SH-SY5Y (cell line): ENCODE results near the gene RBM42.

ENCODE experiments used
- GATA2 ChIP-seq: IDR thresholded peaks from 2 replicates; pipeline ENCODE4 v1.6.1; 2011; ENCODE audit warnings: mild to moderate bottlenecking, low read depth, low read length
- GATA3 ChIP-seq: IDR thresholded peaks from 2 replicates; pipeline ENCODE4 v1.6.1; 2011; ENCODE audit warnings: low read depth, mild to moderate bottlenecking, low read length, moderate library complexity

RBM42 gene

GRCh38 chr19:35663981-35664380 lies 35.1 kb downstream of the RBM42 start:
- TF ChIP-seq GATA2 (no peak), GATA3 (no peak)

- no peak for TF ChIP-seq GATA2
- no peak for TF ChIP-seq GATA3
These were observed 36.3 kb downstream of the RBM42 start for GRCh38 chr19:35665157-35665556.

DNA sequence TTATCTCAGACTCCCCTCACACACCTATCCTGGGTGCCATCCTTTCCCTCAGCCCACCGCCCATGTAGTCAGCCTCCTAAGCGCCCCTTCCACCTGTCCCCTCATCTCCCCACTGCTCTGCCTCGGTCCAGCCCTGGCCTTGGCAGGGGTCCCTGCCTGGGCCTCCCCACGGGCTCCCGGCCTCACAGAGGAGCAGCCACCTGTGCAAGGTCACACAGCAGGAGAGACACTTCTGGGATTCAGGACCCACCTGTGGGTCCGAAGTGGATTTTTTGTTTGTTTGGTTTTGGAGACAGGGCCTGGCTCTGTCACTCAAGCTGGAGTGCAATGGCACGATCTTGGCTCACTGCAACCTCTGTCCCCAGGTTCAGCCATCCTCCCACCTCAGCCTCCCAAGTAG lies 36.8 kb downstream of the RBM42 start:
- TF ChIP-seq GATA2 (no peak), GATA3 (no peak)

DNA sequence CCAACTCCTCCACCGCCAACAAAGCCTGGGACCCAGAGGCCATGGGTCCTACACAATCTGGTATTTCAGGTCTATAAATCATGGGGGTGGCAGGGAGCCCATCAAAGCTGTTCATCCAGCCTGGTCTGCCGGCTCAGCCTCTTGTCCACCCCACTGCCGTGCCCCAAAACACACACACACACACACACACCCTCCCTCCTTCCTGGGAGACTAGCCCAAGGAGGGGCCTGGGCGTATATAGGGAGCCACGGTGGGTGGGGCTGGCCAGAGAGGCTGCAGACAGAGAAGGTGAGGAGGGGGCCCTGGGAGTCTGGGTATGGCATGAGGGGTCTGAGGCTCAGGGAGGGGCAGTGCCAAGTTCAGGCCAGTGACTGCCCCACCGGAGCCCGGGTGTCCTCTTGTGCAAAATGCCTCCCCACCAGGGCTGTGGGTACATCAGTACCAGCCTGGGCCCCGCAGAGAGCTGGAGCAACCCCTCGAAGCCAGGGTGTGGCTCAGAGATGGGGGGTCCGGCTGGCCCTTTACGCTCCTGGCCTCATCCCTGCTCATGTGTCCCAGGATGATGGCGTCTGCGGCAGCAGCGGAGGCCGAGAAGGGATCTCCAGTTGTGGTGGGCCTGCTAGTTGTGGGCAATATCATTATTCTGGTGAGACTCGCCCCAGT lies 37.5 kb downstream of the RBM42 start, which contains the start of gene UPK1A:
TSS of gene UPK1A (plus strand) at position 267 of the 663 bp plus-strand sequence. CDS start at position 563, 296 bp downstream.
- TF ChIP-seq GATA3: no peak
- TF ChIP-seq GATA2: no peak

DNA sequence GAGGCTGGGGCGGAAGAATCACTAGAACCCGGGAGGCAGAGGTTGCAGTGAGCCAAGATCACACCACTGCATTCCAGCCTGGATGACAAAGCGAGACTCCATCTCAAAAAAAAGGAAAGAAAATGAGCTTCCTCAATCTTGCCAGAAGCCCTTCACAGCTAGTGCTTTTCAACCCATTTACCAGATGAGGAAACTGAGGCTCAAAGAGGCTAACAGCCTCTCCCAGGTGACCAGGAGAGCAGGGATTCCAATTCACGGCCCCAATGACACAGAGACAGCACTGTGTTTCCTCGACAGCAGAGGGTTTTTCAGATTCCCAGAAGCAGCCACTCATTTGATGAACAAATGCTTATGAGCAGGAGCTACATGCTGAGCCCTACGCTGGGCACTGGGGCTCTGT lies 40.7 kb downstream of the RBM42 start:
- TF ChIP-seq GATA2 (no peak), GATA3 (no peak)

DNA sequence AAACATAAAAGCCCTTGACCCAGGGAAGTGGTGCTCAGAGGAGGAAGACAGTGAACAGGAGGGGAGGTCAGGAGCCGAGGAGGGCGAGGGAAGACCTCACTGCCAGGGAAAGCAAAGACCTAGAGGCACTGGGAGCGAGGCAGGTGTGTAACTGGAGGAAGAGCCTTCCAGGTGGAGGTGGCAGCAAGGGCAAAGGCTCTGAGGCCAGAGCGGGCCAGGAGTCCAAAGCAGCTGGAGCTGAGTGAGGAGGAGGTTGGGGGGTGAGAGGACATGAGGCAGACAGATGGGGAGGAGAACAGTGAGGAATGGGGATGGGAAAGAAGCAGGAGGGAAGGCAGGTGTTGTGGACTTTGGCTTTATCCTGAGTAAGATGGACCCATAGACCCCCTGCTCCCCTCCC lies 41.1 kb downstream of the RBM42 start:
- TF ChIP-seq GATA3: no peak
- no peak for TF ChIP-seq GATA2

DNA sequence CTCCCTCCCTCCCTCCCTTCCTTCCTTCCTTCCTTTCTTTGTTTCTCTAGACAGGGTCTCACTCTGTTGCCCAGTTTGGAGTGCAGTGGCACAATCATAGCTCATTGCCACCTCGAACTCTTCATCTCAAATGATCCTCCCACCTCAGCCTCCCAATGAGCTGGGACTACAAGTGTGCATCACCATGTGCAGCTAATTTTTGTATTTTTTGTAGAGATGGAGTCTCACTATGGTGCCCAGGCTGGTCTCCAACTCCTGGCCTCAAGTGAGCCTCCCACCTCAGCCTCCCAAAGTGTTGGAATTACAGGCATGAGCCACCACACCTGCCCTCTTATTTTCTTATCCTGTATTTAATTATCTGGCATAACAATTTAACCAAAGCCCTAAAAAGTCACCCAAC lies 41.9 kb downstream of the RBM42 start:
- TF ChIP-seq GATA3 (no peak), GATA2 (no peak)

- TF ChIP-seq GATA3 (no peak), GATA2 (no peak)
These were observed 43.0 kb downstream of the RBM42 start for GRCh38 chr19:35671818-35672217.

GRCh38 chr19:35673121-35673804 lies 44.4 kb downstream of the RBM42 start:
- no peak for TF ChIP-seq GATA3
- no peak for TF ChIP-seq GATA2

- TF ChIP-seq GATA2 (no peak), GATA3 (no peak)
These were observed 46.8 kb downstream of the RBM42 start for GRCh38 chr19:35675589-35676140.
